HL-60 (cell line): Measurements from ENCODE around the gene F2R.

Experiments used
- DNase-seq, 2 experiments: peaks; one replicate each; pipeline ENCODE4 v3.0.0-alpha.2; 2010 to 2020; ENCODE audit warnings: low read depth in 1 of 2, low spot score in 1 of 2
- H3K27ac ChIP-seq: fragments of 250-450 bp; sonication (Bioruptor Pico); replicated peaks from 2 replicates; pipeline ENCODE4 v1.5.1; 2020; ENCODE audit warnings: mild to moderate bottlenecking, moderate library complexity
- H3K27me3 ChIP-seq: fragments of 250-450 bp; sonication (Bioruptor Pico); 2 replicates; pipeline ENCODE4 v1.5.1; 2021; ENCODE audit warnings: mild to moderate bottlenecking, moderate library complexity; ENCODE audit not compliant: insufficient read depth, poor library complexity, severe bottlenecking
- H3K4me3 ChIP-seq: replicated peaks from 2 replicates; pipeline ENCODE4 v1.5.1; 2011; ENCODE audit warnings: mild to moderate bottlenecking, control low read depth, low read length; ENCODE audit not compliant: insufficient read depth
- CTCF ChIP-seq: IDR thresholded peaks from one replicate; pipeline ENCODE4 v1.5.1; 2011; ENCODE audit warnings: low read length, control low read depth, inconsistent platforms; ENCODE audit not compliant: insufficient read depth
- GABPA ChIP-seq: IDR thresholded peaks from 2 replicates; pipeline ENCODE4 v1.6.1; 2012; ENCODE audit warnings: low read depth
- POLR2AphosphoS5 ChIP-seq: IDR thresholded peaks from 2 replicates; pipeline ENCODE4 v1.6.1; 2012; ENCODE audit warnings: low read depth
- REST ChIP-seq: IDR thresholded peaks from 2 replicates; pipeline ENCODE4 v1.6.1; 2012; ENCODE audit warnings: low read depth; ENCODE audit not compliant: insufficient replicate concordance
- SPI1 ChIP-seq: IDR thresholded peaks from 2 replicates; pipeline ENCODE4 v1.6.1; 2012; ENCODE audit warnings: low read depth, mild to moderate bottlenecking, borderline replicate concordance

F2R gene

GRCh38 chr5:76742583-76742982 lies 26.7 kb downstream of the F2R start:
- Histone ChIP-seq H3K27ac (no peak overlapping the region), H3K4me3 (no peak overlapping the region), H3K27me3 (no peaks in the 10 kb centered on the region)
- TF ChIP-seq REST (no peak), SPI1 (no peak), CTCF (no peak), GABPA (no peak), POLR2AphosphoS5 (no peak)
- DNase-seq = no peak

GRCh38 chr5:76744632-76745031 lies 28.7 kb downstream of the F2R start:
- DNase-seq = no peak
- TF ChIP-seq SPI1 (no peak), POLR2AphosphoS5 (no peak), REST (no peak), CTCF (no peak), GABPA (no peak)
- no peaks in the 10 kb centered on the region for H3K27me3 ChIP-seq
- no peak overlapping the region for H3K4me3 ChIP-seq
- no peak overlapping the region for H3K27ac ChIP-seq

GRCh38 chr5:76745670-76746069 lies 29.7 kb downstream of the F2R start:
- Histone ChIP-seq H3K4me3 (no peak overlapping the region), H3K27ac (no peak overlapping the region), H3K27me3 (no peaks in the 10 kb centered on the region)
- TF ChIP-seq REST (no peak), POLR2AphosphoS5 (no peak), CTCF (no peak), SPI1 (no peak), GABPA (no peak)
- DNase-seq = no peak
